ENCODE measurements around the gene AATF.

DNA sequence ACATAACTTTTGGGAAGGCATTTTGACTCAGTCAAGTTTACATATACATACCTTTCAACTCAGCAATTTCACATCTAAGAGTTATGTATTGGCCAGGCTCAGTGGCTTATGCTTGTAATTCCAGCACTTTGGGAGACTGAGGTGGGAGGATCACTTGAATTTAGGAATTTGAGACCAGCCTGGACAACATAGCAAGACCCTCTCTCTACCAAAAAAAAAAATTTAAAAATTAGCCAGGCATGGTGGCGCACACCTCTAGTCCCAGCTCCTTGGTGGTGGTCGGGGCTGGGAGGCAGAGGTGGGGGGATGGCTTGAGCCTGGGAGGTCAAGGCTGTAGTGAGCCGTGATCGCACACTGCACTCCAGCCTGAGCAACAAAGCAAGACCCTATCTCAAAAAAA, 79.3 kb downstream of the AATF start:
- TF ChIP-seq, protein P1, sequence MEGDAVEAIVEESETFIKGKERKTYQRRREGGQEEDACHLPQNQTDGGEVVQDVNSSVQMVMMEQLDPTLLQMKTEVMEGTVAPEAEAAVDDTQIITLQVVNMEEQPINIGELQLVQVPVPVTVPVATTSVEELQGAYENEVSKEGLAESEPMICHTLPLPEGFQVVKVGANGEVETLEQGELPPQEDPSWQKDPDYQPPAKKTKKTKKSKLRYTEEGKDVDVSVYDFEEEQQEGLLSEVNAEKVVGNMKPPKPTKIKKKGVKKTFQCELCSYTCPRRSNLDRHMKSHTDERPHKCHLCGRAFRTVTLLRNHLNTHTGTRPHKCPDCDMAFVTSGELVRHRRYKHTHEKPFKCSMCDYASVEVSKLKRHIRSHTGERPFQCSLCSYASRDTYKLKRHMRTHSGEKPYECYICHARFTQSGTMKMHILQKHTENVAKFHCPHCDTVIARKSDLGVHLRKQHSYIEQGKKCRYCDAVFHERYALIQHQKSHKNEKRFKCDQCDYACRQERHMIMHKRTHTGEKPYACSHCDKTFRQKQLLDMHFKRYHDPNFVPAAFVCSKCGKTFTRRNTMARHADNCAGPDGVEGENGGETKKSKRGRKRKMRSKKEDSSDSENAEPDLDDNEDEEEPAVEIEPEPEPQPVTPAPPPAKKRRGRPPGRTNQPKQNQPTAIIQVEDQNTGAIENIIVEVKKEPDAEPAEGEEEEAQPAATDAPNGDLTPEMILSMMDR (IDR thresholded peaks at IDR 0.05), result no peak
- no peak for TF ChIP-seq POLR2A (IDR thresholded peaks at IDR 0.05)
